Neural cell (in vitro differentiated cells): Measurements from ENCODE around the gene PSMG4. TPM values are rescaled to one million over a fixed set of nuclear protein-coding genes. Genes with fewer than 3 reads are reported as not detected.

Source experiments
- H2AFZ ChIP-seq: fragments of 200-600, 300-800 bp; sonication (generic), shearing (Covaris generic); 2 replicates; pipeline ENCODE4 v1.6.0; 2014; ENCODE audit warnings: low read depth, mild to moderate bottlenecking, antibody characterized with exemption, low read length, moderate library complexity
- H3F3A ChIP-seq: fragments of 200-600 bp; shearing (Covaris generic); 2 replicates; pipeline ENCODE4 v1.6.1; 2016; ENCODE audit warnings: mild to moderate bottlenecking, moderate library complexity, mixed read lengths, antibody characterized with exemption, low read length; ENCODE audit not compliant: insufficient read depth, poor library complexity, severe bottlenecking
- H3K27ac ChIP-seq: fragments of 200-600, 300-800 bp; sonication (generic), shearing (Covaris generic); 2 replicates; pipeline ENCODE4 v1.5.1; 2014; ENCODE audit warnings: mild to moderate bottlenecking, low read length, moderate library complexity
- H3K27me3 ChIP-seq: fragments of 300-800, 200-600 bp; sonication (generic), shearing (Covaris generic); 2 replicates; pipeline ENCODE4 v1.6.0; 2014; ENCODE audit warnings: mild to moderate bottlenecking, low read depth, low read length, moderate library complexity; ENCODE audit not compliant: insufficient read depth
- H3K36me3 ChIP-seq: fragments of 300-800, 200-600 bp; sonication (generic), shearing (Covaris generic); 2 replicates; pipeline ENCODE4 v1.5.1; 2014; ENCODE audit warnings: mild to moderate bottlenecking, antibody characterized with exemption, low read length, moderate library complexity; ENCODE audit not compliant: insufficient read depth
- H3K4me2 ChIP-seq: fragments of 300-800, 200-600 bp; sonication (generic), shearing (Covaris generic); 2 replicates; pipeline ENCODE4 v1.6.0; 2014; ENCODE audit warnings: mild to moderate bottlenecking, low read length
- H3K4me3 ChIP-seq: fragments of 300-800, 200-600 bp; sonication (generic), shearing (Covaris generic); 2 replicates; pipeline ENCODE4 v1.5.1; 2014; ENCODE audit warnings: mild to moderate bottlenecking, low read length, moderate library complexity
- H3K79me2 ChIP-seq: fragments of 200-600 bp; shearing (Covaris generic); replicated peaks from 2 replicates; pipeline ENCODE4 v1.6.0; 2014; ENCODE audit warnings: mild to moderate bottlenecking, low read length, moderate library complexity; ENCODE audit not compliant: insufficient read depth
- H3K9ac ChIP-seq: fragments of 300-800, 200-600 bp; sonication (generic), shearing (Covaris generic); 2 replicates; pipeline ENCODE4 v1.6.1; 2016; ENCODE audit warnings: mild to moderate bottlenecking, low read length, mixed read lengths
- H3K9me2 ChIP-seq: fragments of 200-600 bp; shearing (Covaris generic); 2 replicates; pipeline ENCODE4 v1.6.1; 2016; ENCODE audit warnings: mild to moderate bottlenecking, low read length, mixed read lengths; ENCODE audit not compliant: insufficient read depth
- H3K9me3 ChIP-seq: fragments of 200-600, 300-800 bp; sonication (generic), shearing (Covaris generic); 2 replicates; pipeline ENCODE4 v1.6.1; 2016; ENCODE audit warnings: mild to moderate bottlenecking, mixed run types, low read length, moderate library complexity, mixed read lengths
- H4K20me1 ChIP-seq: fragments of 200-600 bp; shearing (Covaris generic); 2 replicates; pipeline ENCODE4 v1.6.1; 2016; ENCODE audit warnings: mild to moderate bottlenecking, mixed run types; ENCODE audit not compliant: insufficient read depth
- CTCF ChIP-seq: fragments of 450-650 bp; IDR thresholded peaks from 2 replicates; pipeline ENCODE4 v1.5.1; 2014; ENCODE audit warnings: antibody characterized with exemption, mild to moderate bottlenecking, moderate library complexity; ENCODE audit not compliant: poor library complexity, severe bottlenecking
- EP300 ChIP-seq: fragments of 450-650 bp; conservative IDR thresholded peaks from 2 replicates; pipeline ENCODE4 v1.6.1; 2014; ENCODE audit warnings: antibody characterized with exemption, mild to moderate bottlenecking, moderate library complexity; ENCODE audit not compliant: poor library complexity, severe bottlenecking
- EZH2 ChIP-seq: fragments of 200-600, 300-800 bp; shearing (Covaris generic), sonication (generic); IDR thresholded peaks from 2 replicates; pipeline ENCODE4 v1.6.1; 2014; ENCODE audit warnings: antibody characterized with exemption, low read length, borderline replicate concordance, mild to moderate bottlenecking; ENCODE audit not compliant: insufficient read depth, poor library complexity, severe bottlenecking
- MXI1 ChIP-seq: fragments of 450-650 bp; conservative IDR thresholded peaks from 2 replicates; pipeline ENCODE4 v1.6.1; 2014; ENCODE audit warnings: antibody characterized with exemption, mild to moderate bottlenecking; ENCODE audit not compliant: poor library complexity, severe bottlenecking
- POLR2AphosphoS5 ChIP-seq: IDR thresholded peaks from 2 replicates; pipeline ENCODE4 v1.6.1; 2012
- RAD21 ChIP-seq: fragments of 450-650 bp; conservative IDR thresholded peaks from 2 replicates; pipeline ENCODE4 v1.6.1; 2014; ENCODE audit warnings: antibody characterized with exemption, mild to moderate bottlenecking, moderate library complexity
- REST ChIP-seq: IDR thresholded peaks from 2 replicates; pipeline ENCODE4 v1.6.1; 2012; ENCODE audit warnings: borderline replicate concordance
- SMC3 ChIP-seq: fragments of 450-650 bp; conservative IDR thresholded peaks from 2 replicates; pipeline ENCODE4 v1.6.1; 2014; ENCODE audit warnings: antibody characterized with exemption, mild to moderate bottlenecking, moderate library complexity; ENCODE audit not compliant: poor library complexity
- TAF1 ChIP-seq: IDR thresholded peaks from 2 replicates; pipeline ENCODE4 v1.6.1; 2012; ENCODE audit warnings: low read depth
- polyA plus RNA-seq: library from polyadenylated mRNA; depleted of rRNA; stranded (reverse); fragments of >200 nt; gene quantifications from 2 replicates; pipeline ENCODE4 v1.2.3, GENCODE V29; 2014

The PSMG4 gene
- polyA plus RNA-seq, 1 donor from 2014 or later, result 52.0 TPM

GRCh38 chr6:3285049-3285639, 26.4 kb downstream of the PSMG4 start:
- Histone ChIP-seq H3K9me2 (no peaks in the 10 kb centered on the region), H3K36me3 (peaks cover 6% of the 10 kb centered on the region), H3K9ac (no peak overlapping the region), H2AFZ (no peak overlapping the region), H3K9me3 (no peaks in the 10 kb centered on the region), H3K79me2 (no peaks in the 10 kb centered on the region), H3K4me3 (no peak overlapping the region), H3K27me3 (no peaks in the 10 kb centered on the region), H4K20me1 (no peaks in the 10 kb centered on the region), H3K4me2 (no peak overlapping the region), H3K27ac (no peak overlapping the region), H3F3A (peaks cover 3% of the 10 kb centered on the region)
- no peak for TF ChIP-seq EP300
- TF ChIP-seq REST, result no peak
- TF ChIP-seq SMC3, result no peak
- TF ChIP-seq POLR2AphosphoS5, result no peak
- TF ChIP-seq MXI1, result no peak

- peaks cover 6% of the 10 kb centered on the region for H3K36me3 ChIP-seq
- H3K9ac ChIP-seq, result no peak overlapping the region
- H3F3A ChIP-seq, result peaks cover 3% of the 10 kb centered on the region
- no peak overlapping the region for H3K27ac ChIP-seq
- H3K79me2 ChIP-seq, result no peaks in the 10 kb centered on the region
- no peaks in the 10 kb centered on the region for H4K20me1 ChIP-seq
- TF ChIP-seq SMC3, result no peak
- TF ChIP-seq REST, result no peak
- TF ChIP-seq POLR2AphosphoS5, result no peak
- no peak for TF ChIP-seq TAF1
- no peak for TF ChIP-seq EP300
- TF ChIP-seq MXI1, result no peak
- no peak for TF ChIP-seq CTCF
- no peak for TF ChIP-seq EZH2
- no peak for TF ChIP-seq RAD21
- H2AFZ ChIP-seq, result no peak overlapping the region
- H3K9me3 ChIP-seq, result no peaks in the 10 kb centered on the region
- no peaks in the 10 kb centered on the region for H3K27me3 ChIP-seq
- no peak overlapping the region for H3K4me2 ChIP-seq
- H3K9me2 ChIP-seq, result no peaks in the 10 kb centered on the region
- no peak overlapping the region for H3K4me3 ChIP-seq
These were observed 27.0 kb downstream of the PSMG4 start for GRCh38 chr6:3285732-3286131.
